GM12878 (cell line): Measurements from ENCODE around the gene TOMM40L. TPM values are rescaled to one million over a fixed set of nuclear protein-coding genes. Genes with fewer than 3 reads are reported as not detected.

Source experiments
- ATF7 ChIP-seq: fragments of 450-650 bp; IDR thresholded peaks from 2 replicates; pipeline ENCODE4 v1.6.1; 2016; ENCODE audit warnings: low read depth, mild to moderate bottlenecking
- BMI1 ChIP-seq: fragments of 450-650 bp; IDR thresholded peaks from 2 replicates; pipeline ENCODE4 v1.6.1; 2016; ENCODE audit warnings: mild to moderate bottlenecking, moderate library complexity, borderline replicate concordance
- E4F1 ChIP-seq: fragments of 450-650 bp; IDR thresholded peaks from 2 replicates; pipeline ENCODE4 v1.6.1; 2018; ENCODE audit warnings: borderline replicate concordance, mild to moderate bottlenecking; ENCODE audit not compliant: partially characterized antibody
- EGR1 ChIP-seq, 2 experiments: IDR thresholded peaks; 1 replicate in 1 of 2; 2 replicates in 1 of 2; pipeline ENCODE4 v1.6.1; 2011 to 2012; ENCODE audit warnings: low read depth in 2 of 2, low read length in 2 of 2, borderline replicate concordance in 1 of 2, mild to moderate bottlenecking in 1 of 2, moderate library complexity in 1 of 2
- GATAD2B ChIP-seq: fragments of 450-650 bp; conservative IDR thresholded peaks from 2 replicates; pipeline ENCODE4 v1.6.1; 2017; ENCODE audit warnings: low read depth, mild to moderate bottlenecking, moderate library complexity
- IKZF2 ChIP-seq, 2 experiments: fragments of 450-650 bp; IDR thresholded peaks; 2 replicates each; pipeline ENCODE4 v1.6.1; 2017; ENCODE audit warnings: mild to moderate bottlenecking in 2 of 2, moderate library complexity in 2 of 2
- IRF4 ChIP-seq: IDR thresholded peaks from 2 replicates; pipeline ENCODE4 v1.6.1; 2011; ENCODE audit warnings: low read depth, low read length
- JUNB ChIP-seq: IDR thresholded peaks from 2 replicates; pipeline ENCODE4 v1.6.1; 2016; ENCODE audit warnings: antibody characterized with exemption, mild to moderate bottlenecking
- MXI1 ChIP-seq: fragments of 150-350 bp; IDR thresholded peaks from 2 replicates; pipeline ENCODE4 v1.6.1; 2011; ENCODE audit warnings: low read depth, mild to moderate bottlenecking, inconsistent platforms, low read length, improper control_type of control experiment
- NBN ChIP-seq: fragments of 450-650 bp; IDR thresholded peaks from 2 replicates; pipeline ENCODE4 v1.6.1; 2016
- PBX3 ChIP-seq: IDR thresholded peaks from 2 replicates; pipeline ENCODE4 v1.6.1; 2011; ENCODE audit warnings: mild to moderate bottlenecking, low read depth, low read length, moderate library complexity; ENCODE audit not compliant: insufficient replicate concordance
- RUNX3 ChIP-seq: IDR thresholded peaks from 2 replicates; pipeline ENCODE4 v1.6.1; 2012; ENCODE audit warnings: low read length, inconsistent platforms
- SMARCA5 ChIP-seq: fragments of 450-650 bp; IDR thresholded peaks from 2 replicates; pipeline ENCODE4 v1.6.1; 2017; ENCODE audit warnings: mild to moderate bottlenecking
- SREBF1 ChIP-seq: IDR thresholded peaks from 2 replicates; pipeline ENCODE4 v1.6.1; 2012; ENCODE audit warnings: mild to moderate bottlenecking, low read length
- SRF ChIP-seq, 2 experiments: IDR thresholded peaks; 2 replicates each; pipeline ENCODE4 v1.6.1; 2011; ENCODE audit warnings: low read depth in 2 of 2, low read length in 2 of 2, mild to moderate bottlenecking in 1 of 2, moderate library complexity in 1 of 2
- TBL1XR1 ChIP-seq: IDR thresholded peaks from 2 replicates; pipeline ENCODE4 v1.6.1; 2012; ENCODE audit warnings: low read depth, low read length, improper control_type of control experiment
- YY1 ChIP-seq: IDR thresholded peaks from 2 replicates; pipeline ENCODE4 v1.6.1; 2011; ENCODE audit warnings: low read depth, mild to moderate bottlenecking, low read length
- ZBED1 ChIP-seq: IDR thresholded peaks from 2 replicates; pipeline ENCODE4 v1.6.1; 2016; ENCODE audit warnings: borderline replicate concordance
- ZNF687 ChIP-seq: fragments of 450-650 bp; IDR thresholded peaks from 2 replicates; pipeline ENCODE4 v1.6.1; 2017; ENCODE audit warnings: mild to moderate bottlenecking, moderate library complexity
- ZSCAN29 ChIP-seq: fragments of 450-650 bp; IDR thresholded peaks from 2 replicates; pipeline ENCODE4 v1.6.1; 2017; ENCODE audit warnings: mild to moderate bottlenecking, moderate library complexity
- polyA plus RNA-seq, 11 experiments: library from polyadenylated mRNA; depleted of rRNA in 4 of 11; unstranded in 6 of 11; stranded (reverse) in 5 of 11; fragments of >200 nt; fragmentation: Nextera tagmentation in 4 of 11; fragmentation: Illumina TruSeq in 1 of 11; extraction: Ambion mirVana in 4 of 11; extraction: Trizol in 1 of 11; gene quantifications; 1 replicate in 1 of 11; 2 replicates in 10 of 11; pipeline versions ENCODE4 v1.2.1 to v1.2.3, GENCODE V29; 2011 to 2016; ENCODE audit warnings: inconsistent platforms in 2 of 11, missing spikeins in 2 of 11, low read depth in 1 of 11
- total RNA-seq, 4 experiments: library from RNA; depleted of rRNA in 3 of 4; stranded (reverse); fragments of >200 nt in 3 of 4; fragmentation: Illumina TruSeq in 1 of 4; extraction: Trizol in 1 of 4; gene quantifications; 2 replicates each; pipeline versions ENCODE4 v1.2.1 to v1.2.3, GENCODE V29; 2013 to 2021

Gene TOMM40L
- total and polyA plus RNA-seq, 10 of the 15 experiments (the other 5 are each of a cell fraction or from before 2014, with no cell fraction given), result 5.9 to 21.6 (median 15.7) TPM

- peak; percentile 86 to 91 for TF ChIP-seq IKZF2 (IDR thresholded peaks at IDR 0.05)
- peak; percentile 98 for TF ChIP-seq RUNX3
- TF ChIP-seq E4F1, result no peak
- no peak for TF ChIP-seq ZSCAN29
- no peak for TF ChIP-seq SRF (IDR thresholded peaks at IDR 0.05; ENCODE audit: low read depth in 2 of 2, low read length in 2 of 2)
- TF ChIP-seq JUNB, result no peak
- 0 out of 2 replicates have a peak, but pooled peaks have one; percentile 22 for TF ChIP-seq MXI1
- TF ChIP-seq IRF4, result 0 out of 2 replicates have a peak, but pooled peaks have one; percentile 52
- TF ChIP-seq ATF7, result peak; percentile 65
- TF ChIP-seq GATAD2B, result 0 out of 2 replicates have a peak, but pooled peaks have one; percentile 28
- no peak for TF ChIP-seq BMI1
- TF ChIP-seq ZBED1, result no peak
- TF ChIP-seq YY1, result no peak
- TF ChIP-seq NBN, result 0 out of 2 replicates have a peak, but pooled peaks have one; percentile 65
- no peak for TF ChIP-seq PBX3
- TF ChIP-seq EGR1 (IDR thresholded peaks at IDR 0.05; ENCODE audit: borderline replicate concordance in 1 of 2, low read depth in 2 of 2, low read length in 2 of 2), result peak in 1 of 2 experiments; percentile 16; a peak in 1 of 3 replicates
- 0 out of 2 replicates have a peak, but pooled peaks have one; percentile 14 for TF ChIP-seq ZNF687
- TF ChIP-seq TBL1XR1, result no peak
- TF ChIP-seq SMARCA5, result no peak
- TF ChIP-seq SREBF1, result no peak
Measured at GRCh38 chr1:161216945-161217712, 8.7 kb upstream of the TOMM40L start (continued).
